Neural progenitor cell (in vitro differentiated cells): ENCODE data around the gene GPR180.

Source experiments
- EZH2 ChIP-seq: fragments of 200-600 bp; sonication (generic); IDR thresholded peaks from 2 replicates; pipeline ENCODE4 v1.6.1; 2017; ENCODE audit warnings: antibody characterized with exemption, mild to moderate bottlenecking, moderate library complexity
- TF ChIP-seq, protein P1 (sequence below): fragments of 200-600 bp; sonication (generic); IDR thresholded peaks from 2 replicates; pipeline ENCODE4 v1.5.1; 2017; ENCODE audit warnings: antibody characterized with exemption, mild to moderate bottlenecking

- TF ChIP-seq EZH2: no peak
- TF ChIP-seq, protein P1, sequence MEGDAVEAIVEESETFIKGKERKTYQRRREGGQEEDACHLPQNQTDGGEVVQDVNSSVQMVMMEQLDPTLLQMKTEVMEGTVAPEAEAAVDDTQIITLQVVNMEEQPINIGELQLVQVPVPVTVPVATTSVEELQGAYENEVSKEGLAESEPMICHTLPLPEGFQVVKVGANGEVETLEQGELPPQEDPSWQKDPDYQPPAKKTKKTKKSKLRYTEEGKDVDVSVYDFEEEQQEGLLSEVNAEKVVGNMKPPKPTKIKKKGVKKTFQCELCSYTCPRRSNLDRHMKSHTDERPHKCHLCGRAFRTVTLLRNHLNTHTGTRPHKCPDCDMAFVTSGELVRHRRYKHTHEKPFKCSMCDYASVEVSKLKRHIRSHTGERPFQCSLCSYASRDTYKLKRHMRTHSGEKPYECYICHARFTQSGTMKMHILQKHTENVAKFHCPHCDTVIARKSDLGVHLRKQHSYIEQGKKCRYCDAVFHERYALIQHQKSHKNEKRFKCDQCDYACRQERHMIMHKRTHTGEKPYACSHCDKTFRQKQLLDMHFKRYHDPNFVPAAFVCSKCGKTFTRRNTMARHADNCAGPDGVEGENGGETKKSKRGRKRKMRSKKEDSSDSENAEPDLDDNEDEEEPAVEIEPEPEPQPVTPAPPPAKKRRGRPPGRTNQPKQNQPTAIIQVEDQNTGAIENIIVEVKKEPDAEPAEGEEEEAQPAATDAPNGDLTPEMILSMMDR: peak; percentile 52
Observed at GRCh38 chr13:94660695-94661326, 59.2 kb downstream of the GPR180 start.
